Type B pancreatic cell (in vitro differentiated cells): ENCODE measurements around the gene ATXN3L. TPM values are rescaled to one million over a fixed set of nuclear protein-coding genes. Genes with fewer than 3 reads are reported as not detected.

Experiments
- DNase-seq: peaks from one replicate; pipeline ENCODE4 v3.0.0; 2021; ENCODE audit warnings: mixed read lengths; ENCODE audit not compliant: unreplicated experiment; ENCODE audit errors: extremely low spot score
- H3K27ac Mint-ChIP-seq: 2 replicates; pipeline ENCODE4 v1.8.0; 2021; ENCODE audit warnings: mild to moderate bottlenecking, mixed read lengths
- H3K27me3 Mint-ChIP-seq: 2 replicates; pipeline ENCODE4 v1.8.0; 2021; ENCODE audit warnings: mixed read lengths
- H3K36me3 Mint-ChIP-seq: 2 replicates; pipeline ENCODE4 v1.8.0; 2021; ENCODE audit warnings: mixed read lengths
- H3K4me1 Mint-ChIP-seq: one replicate; pipeline ENCODE4 v1.8.0; 2021; ENCODE audit warnings: mixed read lengths; ENCODE audit not compliant: unreplicated experiment
- H3K4me3 Mint-ChIP-seq: 2 replicates; pipeline ENCODE4 v1.8.0; 2021; ENCODE audit warnings: mild to moderate bottlenecking, mixed read lengths
- H3K9me3 Mint-ChIP-seq: 2 replicates; pipeline ENCODE4 v1.8.0; 2021; ENCODE audit warnings: mixed read lengths
- total RNA-seq: library from RNA; stranded (reverse); gene quantifications from 2 replicates; pipeline ENCODE4 v1.2.1, GENCODE V29; 2021; ENCODE audit warnings: low replicate concordance
- TF ChIP-seq, protein P1 (sequence below): fragments of 200-600 bp; sonication (generic); conservative IDR thresholded peaks from 2 replicates; pipeline ENCODE4 v1.5.0; 2021; ENCODE audit warnings: antibody characterized with exemption, mild to moderate bottlenecking

The ATXN3L gene
- total RNA-seq, 1 donor from 2014 or later = not detected

DNA sequence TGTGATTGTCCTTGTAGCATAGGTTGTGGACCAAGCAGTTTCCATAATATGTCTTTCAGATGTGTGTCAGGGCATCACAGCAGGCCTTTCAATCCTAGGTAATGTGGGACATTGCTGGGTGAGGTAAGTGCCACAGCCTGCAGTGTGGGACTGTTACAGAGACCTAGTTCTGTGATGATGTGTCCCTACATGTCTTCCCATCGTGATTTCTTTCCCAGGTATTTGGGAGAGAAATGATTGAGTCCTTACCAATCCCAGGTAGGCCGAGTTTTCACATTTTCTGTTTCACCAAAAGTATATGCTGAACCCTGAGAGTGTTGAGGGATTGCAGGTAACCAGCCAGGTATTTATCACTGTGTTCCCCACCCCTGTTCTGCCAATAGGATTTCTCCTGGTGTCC lies 10.6 kb upstream of the ATXN3L start:
- TF ChIP-seq, protein P1, sequence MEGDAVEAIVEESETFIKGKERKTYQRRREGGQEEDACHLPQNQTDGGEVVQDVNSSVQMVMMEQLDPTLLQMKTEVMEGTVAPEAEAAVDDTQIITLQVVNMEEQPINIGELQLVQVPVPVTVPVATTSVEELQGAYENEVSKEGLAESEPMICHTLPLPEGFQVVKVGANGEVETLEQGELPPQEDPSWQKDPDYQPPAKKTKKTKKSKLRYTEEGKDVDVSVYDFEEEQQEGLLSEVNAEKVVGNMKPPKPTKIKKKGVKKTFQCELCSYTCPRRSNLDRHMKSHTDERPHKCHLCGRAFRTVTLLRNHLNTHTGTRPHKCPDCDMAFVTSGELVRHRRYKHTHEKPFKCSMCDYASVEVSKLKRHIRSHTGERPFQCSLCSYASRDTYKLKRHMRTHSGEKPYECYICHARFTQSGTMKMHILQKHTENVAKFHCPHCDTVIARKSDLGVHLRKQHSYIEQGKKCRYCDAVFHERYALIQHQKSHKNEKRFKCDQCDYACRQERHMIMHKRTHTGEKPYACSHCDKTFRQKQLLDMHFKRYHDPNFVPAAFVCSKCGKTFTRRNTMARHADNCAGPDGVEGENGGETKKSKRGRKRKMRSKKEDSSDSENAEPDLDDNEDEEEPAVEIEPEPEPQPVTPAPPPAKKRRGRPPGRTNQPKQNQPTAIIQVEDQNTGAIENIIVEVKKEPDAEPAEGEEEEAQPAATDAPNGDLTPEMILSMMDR = no peak
- DNase-seq = no peak
- no peaks in the 10 kb centered on the region for H3K36me3 Mint-ChIP-seq
- no peak overlapping the region for H3K4me3 Mint-ChIP-seq
- H3K27ac Mint-ChIP-seq = no peak overlapping the region
- H3K27me3 Mint-ChIP-seq = no peaks in the 10 kb centered on the region
- H3K4me1 Mint-ChIP-seq = no peaks in the 10 kb centered on the region
- H3K9me3 Mint-ChIP-seq = no peaks in the 10 kb centered on the region

DNA sequence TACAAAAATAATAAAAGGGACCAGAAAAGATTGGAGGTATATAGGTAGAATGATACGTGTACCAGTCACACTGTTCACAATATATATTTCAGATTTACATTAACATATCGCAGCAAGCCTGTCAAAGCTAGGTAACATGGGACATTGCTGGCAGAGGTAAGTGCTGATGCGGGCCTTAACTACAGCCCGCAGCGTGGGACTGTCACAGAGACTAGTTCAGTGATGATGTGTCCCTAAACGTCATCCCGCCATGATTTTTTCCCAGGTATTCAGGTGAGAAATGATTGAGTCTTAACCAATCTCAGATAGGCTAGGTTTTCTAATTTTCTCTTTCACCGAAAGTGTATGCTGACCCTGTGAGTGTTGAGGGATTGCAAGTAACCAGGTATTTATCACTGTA lies 7.8 kb upstream of the ATXN3L start:
- TF ChIP-seq, protein P1 = no peak
- Mint-ChIP-seq H3K9me3 (no peaks in the 10 kb centered on the region), H3K4me3 (no peak overlapping the region), H3K27ac (no peak overlapping the region), H3K36me3 (no peaks in the 10 kb centered on the region), H3K4me1 (no peaks in the 10 kb centered on the region), H3K27me3 (no peaks in the 10 kb centered on the region)
- no peak for DNase-seq

DNA sequence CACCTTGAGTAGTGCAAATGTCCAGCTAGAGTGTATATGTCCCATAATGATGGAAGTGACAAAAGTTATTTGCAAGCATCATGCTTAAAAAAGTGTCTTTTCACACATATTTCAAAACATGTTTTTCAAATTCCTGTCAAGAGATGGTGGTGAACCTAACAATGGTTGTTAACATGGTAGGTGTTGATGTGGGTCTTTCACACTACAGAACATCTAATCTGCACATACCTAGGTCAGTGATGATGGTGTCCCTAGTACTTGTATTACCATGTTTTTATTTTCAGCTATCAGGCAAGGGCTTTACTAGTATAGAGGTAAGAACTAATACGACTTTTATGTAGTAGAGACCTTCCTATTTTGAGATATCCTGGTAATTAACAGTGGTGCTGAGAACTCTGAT lies 3.4 kb upstream of the ATXN3L start:
- Mint-ChIP-seq H3K4me3 (no peak overlapping the region), H3K4me1 (no peaks in the 10 kb centered on the region), H3K27ac (no peak overlapping the region), H3K36me3 (no peaks in the 10 kb centered on the region), H3K27me3 (no peaks in the 10 kb centered on the region), H3K9me3 (peaks cover 8% of the 10 kb centered on the region)
- DNase-seq = no peak
- TF ChIP-seq, protein P1 = no peak

DNA sequence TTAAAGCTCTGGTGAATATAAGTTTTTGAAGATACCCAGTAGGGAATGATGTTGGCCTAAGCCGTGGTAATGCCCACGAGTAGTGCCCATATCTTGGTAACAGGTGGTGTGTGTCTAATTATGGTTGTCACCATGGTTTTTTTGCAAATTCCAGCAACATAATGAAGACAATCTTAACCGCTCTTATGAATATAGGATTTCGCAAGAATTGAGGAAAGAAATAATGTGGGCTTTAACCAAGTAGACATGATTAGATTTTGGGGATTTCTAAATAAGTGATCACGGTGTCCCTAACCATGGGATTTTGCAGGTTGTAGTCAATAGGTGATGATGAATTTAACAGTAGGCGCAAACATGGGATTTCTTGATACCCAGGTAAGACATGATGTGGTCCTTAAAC lies 2.5 kb downstream of the ATXN3L start:
- DNase-seq = no peak
- H3K4me3 Mint-ChIP-seq = no peak overlapping the region
- no peaks in the 10 kb centered on the region for H3K4me1 Mint-ChIP-seq
- TF ChIP-seq, protein P1 = no peak
- H3K27me3 Mint-ChIP-seq = no peaks in the 10 kb centered on the region
- H3K9me3 Mint-ChIP-seq = peaks cover 8% of the 10 kb centered on the region
- no peaks in the 10 kb centered on the region for H3K36me3 Mint-ChIP-seq
- H3K27ac Mint-ChIP-seq = no peak overlapping the region

DNA sequence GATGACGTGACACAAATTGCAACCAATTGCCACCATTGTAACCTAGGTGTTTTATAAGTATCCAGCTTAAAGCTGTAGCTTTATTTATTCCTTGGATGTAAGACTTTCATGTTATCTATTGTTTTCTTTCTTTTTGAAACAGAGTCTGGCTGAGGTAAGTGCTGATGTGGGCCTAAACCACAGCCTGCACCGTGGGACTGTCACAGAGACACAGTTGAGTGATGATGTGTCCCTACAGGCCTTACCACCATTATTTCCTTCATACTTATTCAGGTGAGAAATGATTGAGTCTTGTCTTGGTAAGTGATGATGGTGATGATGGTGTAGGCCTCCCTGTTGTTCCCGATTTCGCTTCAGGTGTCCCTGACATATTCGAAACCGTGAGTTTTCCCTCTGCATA lies 8.3 kb downstream of the ATXN3L start:
- Mint-ChIP-seq H3K36me3 (no peaks in the 10 kb centered on the region), H3K9me3 (no peaks in the 10 kb centered on the region), H3K4me3 (no peak overlapping the region), H3K27ac (no peak overlapping the region), H3K4me1 (no peaks in the 10 kb centered on the region), H3K27me3 (no peaks in the 10 kb centered on the region)
- DNase-seq = no peak
- TF ChIP-seq, protein P1 = no peak

DNA sequence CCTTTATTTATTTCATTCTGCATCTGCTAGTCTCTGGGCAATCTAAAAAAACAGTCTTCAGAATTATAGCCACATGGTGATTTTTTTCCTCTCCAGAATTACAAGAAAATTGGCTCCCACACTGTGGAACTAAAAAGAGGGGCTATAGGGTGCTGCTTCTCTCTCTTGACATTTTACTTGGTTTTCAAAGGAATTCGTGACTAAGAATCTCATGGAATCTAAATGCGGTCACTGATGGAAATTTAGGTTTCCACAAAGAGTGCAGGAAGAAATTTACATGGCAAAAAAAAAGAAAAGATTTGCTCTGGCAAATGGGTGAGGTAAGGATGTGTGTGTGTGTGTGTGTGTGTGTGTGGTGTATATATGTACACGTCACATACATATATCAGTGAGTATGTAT lies 10.2 kb downstream of the ATXN3L start:
- Mint-ChIP-seq H3K4me1 (no peaks in the 10 kb centered on the region), H3K36me3 (no peaks in the 10 kb centered on the region), H3K4me3 (no peak overlapping the region), H3K9me3 (no peaks in the 10 kb centered on the region), H3K27me3 (no peaks in the 10 kb centered on the region), H3K27ac (no peak overlapping the region)
- TF ChIP-seq, protein P1 = no peak
- no peak for DNase-seq
